Stimulated activated CD4-positive, alpha-beta T cell treated with anti-CD3 and anti-CD28 coated beads, Interleukin-15, amount 100 ng/mL, for 48 hours (primary cell): Measurements from ENCODE around the gene SYT4.

ENCODE experiments used
- DNase-seq, 2 donors: peaks; one replicate each; pipeline ENCODE4 v3.0.0-alpha.2; 2020; ENCODE audit warnings: low read depth in 2 of 2

Gene SYT4

GRCh38 chr18:43220691-43221090 is 56.6 kb downstream of the SYT4 start:
- DNase-seq, result no peak
